ENCODE data around the gene HACD3.

- TF ChIP-seq CTCF (conservative IDR thresholded peaks at IDR 0.05): no peak
- TF ChIP-seq EZH2 (IDR thresholded peaks at IDR 0.05; ENCODE audit: low read depth): no peak
Observed at GRCh38 chr15:65533057-65533756, 2.9 kb downstream of the HACD3 start.

Data from PC-9 (cell line).